ENCODE measurements around the gene PRKN. TPM values are rescaled to one million over a fixed set of nuclear protein-coding genes. Genes with fewer than 3 reads are reported as not detected.
A peak's percentile ranks its signal among the peaks of the same experiment; 100 is the strongest.

Gene PRKN
- total and polyA plus RNA-seq, 10 donors: 0.23 to 14.1 (median 7.0) TPM

DNA sequence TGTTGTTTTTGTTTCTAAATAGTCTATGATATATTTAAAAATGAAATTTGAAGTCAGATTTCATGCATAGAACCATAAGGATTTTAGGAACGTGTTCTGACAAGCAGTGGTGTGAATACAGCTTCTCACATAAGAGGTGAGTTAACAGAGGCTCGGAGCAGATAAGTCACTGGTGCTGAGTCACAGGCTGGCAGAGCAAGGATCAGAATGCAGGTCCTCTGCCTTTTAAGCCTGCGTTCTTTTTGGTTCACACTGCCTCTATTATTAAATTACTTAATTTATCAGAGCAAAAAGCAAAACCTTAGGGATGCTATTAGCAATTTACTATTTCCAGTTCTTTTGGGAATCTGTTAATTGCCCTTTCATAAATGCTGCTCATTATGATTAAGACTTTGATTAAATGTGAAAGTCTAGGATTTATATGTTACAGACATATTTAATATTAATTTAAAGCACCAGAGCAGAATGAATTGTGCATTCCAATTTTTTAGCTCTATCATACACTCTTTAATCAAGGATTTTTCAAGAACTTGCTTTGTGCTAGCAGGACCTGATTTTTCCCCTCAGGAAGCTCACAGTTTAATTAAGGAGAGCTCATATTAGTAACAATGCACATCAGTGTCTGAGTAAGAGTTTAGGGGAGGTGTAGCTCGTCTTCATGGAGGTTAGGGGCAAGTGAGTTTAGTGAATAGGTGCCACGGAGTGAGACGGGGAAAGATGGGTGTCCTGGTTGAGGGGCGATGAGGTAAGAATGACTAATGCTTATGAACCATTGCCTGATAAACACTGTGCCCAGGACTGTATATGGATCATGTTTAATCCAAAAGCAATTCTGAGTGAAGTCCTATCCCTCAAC is 1241.0 kb downstream of the PRKN start:
- H3K9me3 ChIP-seq: no peaks in the 10 kb centered on the region
- DNase-seq: no peak
- 78 to 84% (median 81%) methylated on average over 7 of the region's 7 CpGs for WGBS, 5 donors
- H3K4me1 ChIP-seq: no peaks in the 10 kb centered on the region
- no peaks in the 10 kb centered on the region for H3K27me3 ChIP-seq (replicated peaks in 1 of 7)
- intact Hi-C loops (cut with DNase I; ENCODE audit: low total_unique reads): no loop called here
- TF ChIP-seq POLR2AphosphoS5 (IDR thresholded peaks at IDR 0.05): no peak
- TF ChIP-seq, protein P1, sequence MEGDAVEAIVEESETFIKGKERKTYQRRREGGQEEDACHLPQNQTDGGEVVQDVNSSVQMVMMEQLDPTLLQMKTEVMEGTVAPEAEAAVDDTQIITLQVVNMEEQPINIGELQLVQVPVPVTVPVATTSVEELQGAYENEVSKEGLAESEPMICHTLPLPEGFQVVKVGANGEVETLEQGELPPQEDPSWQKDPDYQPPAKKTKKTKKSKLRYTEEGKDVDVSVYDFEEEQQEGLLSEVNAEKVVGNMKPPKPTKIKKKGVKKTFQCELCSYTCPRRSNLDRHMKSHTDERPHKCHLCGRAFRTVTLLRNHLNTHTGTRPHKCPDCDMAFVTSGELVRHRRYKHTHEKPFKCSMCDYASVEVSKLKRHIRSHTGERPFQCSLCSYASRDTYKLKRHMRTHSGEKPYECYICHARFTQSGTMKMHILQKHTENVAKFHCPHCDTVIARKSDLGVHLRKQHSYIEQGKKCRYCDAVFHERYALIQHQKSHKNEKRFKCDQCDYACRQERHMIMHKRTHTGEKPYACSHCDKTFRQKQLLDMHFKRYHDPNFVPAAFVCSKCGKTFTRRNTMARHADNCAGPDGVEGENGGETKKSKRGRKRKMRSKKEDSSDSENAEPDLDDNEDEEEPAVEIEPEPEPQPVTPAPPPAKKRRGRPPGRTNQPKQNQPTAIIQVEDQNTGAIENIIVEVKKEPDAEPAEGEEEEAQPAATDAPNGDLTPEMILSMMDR (IDR thresholded peaks at IDR 0.05 in 8 of 11, conservative IDR thresholded peaks at IDR 0.05 in 3 of 11): no peak
- TF ChIP-seq POLR2A (IDR thresholded peaks at IDR 0.05): no peak
- no peaks in the 10 kb centered on the region for H3K36me3 ChIP-seq
- H3K4me3 ChIP-seq: no peak overlapping the region
- no peak overlapping the region for H3K27ac ChIP-seq

- Histone ChIP-seq H3K36me3 (no peaks in the 10 kb centered on the region), H3K4me3 (no peak overlapping the region), H3K27me3 (replicated peaks in 1 of 7) (no peaks in the 10 kb centered on the region), H3K4me1 (no peaks in the 10 kb centered on the region), H3K27ac (no peak overlapping the region), H3K9me3 (no peaks in the 10 kb centered on the region)
- no peak for TF ChIP-seq POLR2A (IDR thresholded peaks at IDR 0.05)
- TF ChIP-seq, protein P1 (IDR thresholded peaks at IDR 0.05 in 8 of 11, conservative IDR thresholded peaks at IDR 0.05 in 3 of 11): no peak
- TF ChIP-seq POLR2AphosphoS5 (IDR thresholded peaks at IDR 0.05): no peak
- 57 to 65% (median 58%) methylated on average over 3 of the region's 3 CpGs for WGBS, 5 donors
- intact Hi-C loops (cut with DNase I; ENCODE audit: low total_unique reads): no loop called here
- no peak for DNase-seq
Measured at GRCh38 chr6:161482517-161482858, 1245.1 kb downstream of the PRKN start.

- DNase-seq: no peak
- Histone ChIP-seq H3K9me3 (no peaks in the 10 kb centered on the region), H3K36me3 (no peaks in the 10 kb centered on the region), H3K27ac (peak overlapping the region in 1 of 8 donors; percentile 33), H3K4me1 (no peaks in the 10 kb centered on the region), H3K4me3 (no peak overlapping the region), H3K27me3 (replicated peaks in 1 of 7) (no peaks in the 10 kb centered on the region)
- intact Hi-C loops (cut with DNase I; ENCODE audit: low total_unique reads): no loop called here
- TF ChIP-seq, protein P1 (IDR thresholded peaks at IDR 0.05 in 8 of 11, conservative IDR thresholded peaks at IDR 0.05 in 3 of 11): no peak
- no peak for TF ChIP-seq POLR2AphosphoS5 (IDR thresholded peaks at IDR 0.05)
- TF ChIP-seq POLR2A (IDR thresholded peaks at IDR 0.05): no peak
- 63 to 88% (median 78%) methylated on average over 3 of the region's 3 CpGs for WGBS, 5 donors
Measured at GRCh38 chr6:161481786-161482516, 1245.6 kb downstream of the PRKN start.
